HG03342 (cell line): Measurements from ENCODE around the gene CRACDL.

Source experiments
- ATAC-seq: cut with Tn5 transposase; IDR thresholded peaks from one replicate; pipeline ENCODE4 v1.9.1; 2021; ENCODE audit warnings: mild to moderate bottlenecking, moderate library complexity; ENCODE audit not compliant: unreplicated experiment

The CRACDL gene

GRCh38 chr2:98935777-98936352 is at the start of gene CRACDL:
Gene CRACDL (minus strand): TSS chr2:98936225. CDS start chr2:98846800, 89,425 bp downstream.
- no peak for ATAC-seq

- no peak for ATAC-seq
Measured at GRCh38 chr2:98975611-98976010, 39.6 kb upstream of the CRACDL start.

- ATAC-seq, result no peak
Measured at GRCh38 chr2:98972582-98973167, 36.6 kb upstream of the CRACDL start.

- ATAC-seq, result no peak
Measured at GRCh38 chr2:98959810-98960507, 23.9 kb upstream of the CRACDL start.

- no peak for ATAC-seq
Measured at GRCh38 chr2:98952966-98953365, 16.9 kb upstream of the CRACDL start.

- ATAC-seq, result no peak
Measured at GRCh38 chr2:98948956-98949739, 13.1 kb upstream of the CRACDL start.

GRCh38 chr2:98947554-98947953 is 11.5 kb upstream of the CRACDL start:
- ATAC-seq, result no peak

- no peak for ATAC-seq
Measured at GRCh38 chr2:98946855-98947254, 10.8 kb upstream of the CRACDL start.

- no peak for ATAC-seq
Measured at GRCh38 chr2:98944775-98945174, 8.8 kb upstream of the CRACDL start.

GRCh38 chr2:98940102-98940501 is 4.1 kb upstream of the CRACDL start:
- ATAC-seq, result no peak

GRCh38 chr2:98937906-98938305 is 1.9 kb upstream of the CRACDL start:
- ATAC-seq, result no peak

GRCh38 chr2:98936353-98937351 is 627 bp upstream of the CRACDL start:
- no peak for ATAC-seq

GRCh38 chr2:98935111-98935770 is 784 bp downstream of the CRACDL start:
- no peak for ATAC-seq

- ATAC-seq, result no peak
Measured at GRCh38 chr2:98932778-98933343, 3.2 kb downstream of the CRACDL start.

GRCh38 chr2:98932164-98932563 is 3.9 kb downstream of the CRACDL start:
- no peak for ATAC-seq

- ATAC-seq, result no peak
Measured at GRCh38 chr2:98931596-98931995, 4.4 kb downstream of the CRACDL start.

- ATAC-seq, result no peak
Measured at GRCh38 chr2:98929920-98930319, 6.1 kb downstream of the CRACDL start.

- no peak for ATAC-seq
Measured at GRCh38 chr2:98928242-98928641, 7.8 kb downstream of the CRACDL start.

GRCh38 chr2:98927027-98927426 is 9.0 kb downstream of the CRACDL start:
- ATAC-seq, result no peak

GRCh38 chr2:98926601-98927000 is 9.4 kb downstream of the CRACDL start:
- ATAC-seq, result no peak
